HG02870 (cell line): Measurements from ENCODE around the gene SLC12A9.
"Not testable (repeated sequence)": the region's sequence is repeated elsewhere in the genome, so short reads cannot be mapped to it uniquely, and the experiment has no call there.

Source experiments
- ATAC-seq: cut with Tn5 transposase; IDR thresholded peaks from one replicate; pipeline ENCODE4 v1.9.1; 2021; ENCODE audit warnings: mild to moderate bottlenecking, moderate library complexity; ENCODE audit not compliant: unreplicated experiment

SLC12A9 gene

GRCh38 chr7:100894860-100895700 is 42.6 kb downstream of the SLC12A9 start:
- ATAC-seq = no peak

- no peak for ATAC-seq
These were observed 43.1 kb downstream of the SLC12A9 start, which contains the start of gene ACHE for GRCh38 chr7:100895701-100895955. ACHE (minus strand) TSS chr7:100895888; CDS start chr7:100894232, 1,656 bp downstream.

GRCh38 chr7:100895956-100896731 is 43.6 kb downstream of the SLC12A9 start:
- no peak for ATAC-seq

GRCh38 chr7:100896732-100897608 is 44.5 kb downstream of the SLC12A9 start:
- ATAC-seq = no peak

- ATAC-seq = no peak
These were observed 45.4 kb downstream of the SLC12A9 start for GRCh38 chr7:100897772-100898454.

GRCh38 chr7:100899432-100899831 is 46.9 kb downstream of the SLC12A9 start:
- ATAC-seq = no peak

- no peak for ATAC-seq
These were observed 48.5 kb downstream of the SLC12A9 start for GRCh38 chr7:100900978-100901377.

- ATAC-seq = no peak
These were observed 49.4 kb downstream of the SLC12A9 start for GRCh38 chr7:100901921-100902332.

- no peak for ATAC-seq
These were observed 50.1 kb downstream of the SLC12A9 start for GRCh38 chr7:100902638-100903037.

GRCh38 chr7:100908512-100908911 is 56.0 kb downstream of the SLC12A9 start:
- no peak for ATAC-seq

- ATAC-seq = not testable (repeated sequence)
These were observed 57.9 kb downstream of the SLC12A9 start for GRCh38 chr7:100910443-100910842.

- ATAC-seq = no peak
These were observed 59.0 kb downstream of the SLC12A9 start for GRCh38 chr7:100911484-100911883.

GRCh38 chr7:100914208-100914878 is 61.8 kb downstream of the SLC12A9 start:
- no peak for ATAC-seq

GRCh38 chr7:100914879-100915447 is 62.5 kb downstream of the SLC12A9 start:
- no peak for ATAC-seq
